Measurements from ENCODE around the gene ADH1B.
"Not testable (repeated sequence)": the region's sequence is repeated elsewhere in the genome, so short reads cannot be mapped to it uniquely, and the experiment has no call there.

Gene ADH1B

GRCh38 chr4:99323756-99324155 is 2.6 kb upstream of the ADH1B start:
- no peak for DNase-seq (ENCODE audit: low spot score)

GRCh38 chr4:99317811-99318210 is 3.4 kb downstream of the ADH1B start:
- not testable (repeated sequence) for DNase-seq (ENCODE audit: low spot score)

GRCh38 chr4:99317354-99317753 is 3.8 kb downstream of the ADH1B start:
- no peak for DNase-seq (ENCODE audit: low spot score)

GRCh38 chr4:99315839-99316238 is 5.4 kb downstream of the ADH1B start:
- no peak for DNase-seq (ENCODE audit: low spot score)

- DNase-seq (ENCODE audit: low spot score) = no peak
These were observed 7.0 kb downstream of the ADH1B start for GRCh38 chr4:99314211-99314610.

GRCh38 chr4:99310389-99310788 is 10.8 kb downstream of the ADH1B start:
- DNase-seq (ENCODE audit: low spot score) = no peak

- no peak for DNase-seq (ENCODE audit: low spot score)
These were observed 15.4 kb downstream of the ADH1B start for GRCh38 chr4:99305638-99306400.

- DNase-seq (ENCODE audit: low spot score) = no peak
These were observed 19.6 kb downstream of the ADH1B start for GRCh38 chr4:99301376-99302164.

- peak; percentile 9 for DNase-seq (ENCODE audit: low spot score)
These were observed 20.3 kb downstream of the ADH1B start for GRCh38 chr4:99300934-99301333.

- no peak for DNase-seq (ENCODE audit: low spot score)
These were observed 27.8 kb downstream of the ADH1B start for GRCh38 chr4:99293357-99293756.

- no peak for DNase-seq (ENCODE audit: low spot score)
These were observed 30.1 kb downstream of the ADH1B start, which contains the start of gene ADH1A for GRCh38 chr4:99290848-99291786. ADH1A (minus strand) TSS chr4:99290985; CDS start chr4:99290914, 71 bp downstream.

- DNase-seq (ENCODE audit: low spot score) = no peak
These were observed 35.8 kb downstream of the ADH1B start for GRCh38 chr4:99285387-99285786.

- no peak for DNase-seq (ENCODE audit: low spot score)
These were observed 38.5 kb downstream of the ADH1B start for GRCh38 chr4:99282731-99283130.

- no peak for DNase-seq (ENCODE audit: low spot score)
These were observed 39.9 kb downstream of the ADH1B start for GRCh38 chr4:99281261-99281660.

GRCh38 chr4:99276417-99276816 is 44.8 kb downstream of the ADH1B start:
- DNase-seq (ENCODE audit: low spot score) = no peak

- DNase-seq (ENCODE audit: low spot score) = no peak
These were observed 45.3 kb downstream of the ADH1B start for GRCh38 chr4:99275885-99276284.

GRCh38 chr4:99275050-99275449 is 46.2 kb downstream of the ADH1B start:
- DNase-seq (ENCODE audit: low spot score) = no peak

- DNase-seq (ENCODE audit: low spot score) = no peak
These were observed 47.5 kb downstream of the ADH1B start for GRCh38 chr4:99273704-99274103.

- DNase-seq (ENCODE audit: low spot score) = no peak
These were observed 56.3 kb downstream of the ADH1B start for GRCh38 chr4:99264927-99265326.

Data from COLO829 (cell line).